ENCODE measurements around the gene DDB1. TPM values are rescaled to one million over a fixed set of nuclear protein-coding genes. Genes with fewer than 3 reads are reported as not detected.

Gene DDB1
- total and polyA plus RNA-seq, 2 of the 4 experiments (the other 2 are of a cell fraction) = 221 to 412 TPM

DNA sequence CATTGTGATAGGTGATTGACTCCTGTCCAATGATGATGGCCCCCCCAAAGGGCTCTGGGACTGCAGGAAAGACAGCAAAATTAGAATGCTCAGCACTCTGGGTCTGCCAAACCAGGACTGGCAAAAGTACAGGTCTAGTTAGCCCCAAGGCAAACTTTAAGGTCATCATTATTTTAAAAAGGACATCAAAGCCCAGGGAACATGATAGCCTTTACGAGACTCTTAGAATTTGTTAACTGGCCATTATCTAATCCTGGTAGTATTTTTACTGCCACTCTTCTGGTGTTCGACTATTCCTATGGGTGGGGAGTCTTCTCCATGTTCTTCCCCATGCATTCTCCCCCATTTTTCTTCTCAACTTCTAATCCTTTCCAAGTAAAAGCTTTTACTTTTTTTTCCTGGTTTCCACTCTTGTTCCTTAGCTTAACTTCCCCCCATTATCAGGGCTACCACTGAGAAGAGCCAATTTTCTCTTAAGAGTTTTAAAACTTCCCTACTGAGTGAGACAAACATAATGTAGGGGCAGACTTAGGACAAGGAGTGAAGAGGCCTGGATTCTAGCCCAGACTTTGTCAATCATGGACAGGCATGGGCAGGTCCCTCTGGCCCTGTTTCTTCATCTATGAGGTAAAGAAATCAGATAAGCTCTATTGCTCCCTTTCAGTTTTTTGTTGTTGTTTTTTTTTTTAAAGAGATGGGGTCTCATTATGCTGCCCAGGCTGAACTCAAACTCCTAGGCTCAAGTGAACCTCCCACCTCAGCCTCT, 7.1 kb downstream of the DDB1 start:
- no peak for ATAC-seq (ENCODE audit: low read depth)

More for the DNA sequence above, 7.1 kb downstream of the DDB1 start:
- no TSS peak for BruUV-seq (replicated peaks)
- in situ Hi-C loops (cut with MboI; ENCODE audit: low sequenced_read_pairs) = no loop called here
- Histone ChIP-seq H3K9ac (ENCODE audit: low read depth, low read length) (no peak overlapping the region), H3K23ac (ENCODE audit: low read depth, low read length) (no peak overlapping the region), H3K4me3 (ENCODE audit: insufficient read depth, low read depth, low read length) (no peak overlapping the region), H2AFZ (replicated peaks; ENCODE audit: low read length, poor library complexity) (no peak overlapping the region), H3K79me1 (ENCODE audit: low read depth in 1 of 2, low read length in 2 of 2) (peaks cover 38 to 54% of the 10 kb centered on the region in 2 experiments), H2AK9ac (replicated peaks; ENCODE audit: low read depth, low read length, poor library complexity) (no peak overlapping the region), H3K9me3 (ENCODE audit: control insufficient read depth, insufficient read depth, low read length) (no peaks in the 10 kb centered on the region), H3K36me3 (ENCODE audit: control insufficient read depth, insufficient read depth, low read length) (peaks cover 62% of the 10 kb centered on the region), H4K8ac (ENCODE audit: low read depth in 2 of 2, low read length in 2 of 2) (no peak overlapping the region), H3K27ac (ENCODE audit: insufficient read depth, low read length) (no peak overlapping the region), H3K27me3 (ENCODE audit: control insufficient read depth, insufficient read depth, low read length) (no peaks in the 10 kb centered on the region), H3K14ac (replicated peaks; ENCODE audit: low read depth, low read length) (no peak overlapping the region), H2AK5ac (ENCODE audit: low read depth, low read length) (no peak overlapping the region), H3K4ac (ENCODE audit: low read depth, low read length) (no peak overlapping the region), H4K91ac (ENCODE audit: insufficient read depth, low read depth, low read length) (no peak overlapping the region), H3K9me1 (ENCODE audit: insufficient read depth, low read length) (no peaks in the 10 kb centered on the region; the same call in 1 of the 2 replicates), H3K4me1 (ENCODE audit: control insufficient read depth, insufficient read depth, low read length) (peaks cover 4% of the 10 kb centered on the region), H2BK20ac (ENCODE audit: low read depth, low read length) (no peak overlapping the region), H2BK5ac (ENCODE audit: low read depth, low read length, poor library complexity, severe bottlenecking) (no peak overlapping the region), H2BK15ac (ENCODE audit: low read depth, low read length) (no peak overlapping the region), H2BK120ac (ENCODE audit: low read depth, low read length) (no peak overlapping the region), H3K56ac (ENCODE audit: extremely low read depth, insufficient read depth, low read length) (no peak overlapping the region), H4K5ac (ENCODE audit: low read depth, low read length) (no peak overlapping the region), H3K18ac (ENCODE audit: low read depth, low read length) (no peak overlapping the region), H3K4me2 (ENCODE audit: low read depth, low read length) (no peak overlapping the region), H4K20me1 (ENCODE audit: insufficient read depth, low read length) (peaks cover 34% of the 10 kb centered on the region; the same call in 1 of the 2 replicates)
- intact Hi-C loops (cut with micrococcal nuclease) = no loop called here
- POLR2A ChIA-PET (ENCODE audit: unreplicated experiment) = no interaction called here
- WGBS, 2 experiments (ENCODE audit: extremely low coverage in 2 of 2, insufficient read length in 1 of 2) = no CpG with 5 or more reads among the region's 2 CpGs
- TF ChIP-seq, protein P1, sequence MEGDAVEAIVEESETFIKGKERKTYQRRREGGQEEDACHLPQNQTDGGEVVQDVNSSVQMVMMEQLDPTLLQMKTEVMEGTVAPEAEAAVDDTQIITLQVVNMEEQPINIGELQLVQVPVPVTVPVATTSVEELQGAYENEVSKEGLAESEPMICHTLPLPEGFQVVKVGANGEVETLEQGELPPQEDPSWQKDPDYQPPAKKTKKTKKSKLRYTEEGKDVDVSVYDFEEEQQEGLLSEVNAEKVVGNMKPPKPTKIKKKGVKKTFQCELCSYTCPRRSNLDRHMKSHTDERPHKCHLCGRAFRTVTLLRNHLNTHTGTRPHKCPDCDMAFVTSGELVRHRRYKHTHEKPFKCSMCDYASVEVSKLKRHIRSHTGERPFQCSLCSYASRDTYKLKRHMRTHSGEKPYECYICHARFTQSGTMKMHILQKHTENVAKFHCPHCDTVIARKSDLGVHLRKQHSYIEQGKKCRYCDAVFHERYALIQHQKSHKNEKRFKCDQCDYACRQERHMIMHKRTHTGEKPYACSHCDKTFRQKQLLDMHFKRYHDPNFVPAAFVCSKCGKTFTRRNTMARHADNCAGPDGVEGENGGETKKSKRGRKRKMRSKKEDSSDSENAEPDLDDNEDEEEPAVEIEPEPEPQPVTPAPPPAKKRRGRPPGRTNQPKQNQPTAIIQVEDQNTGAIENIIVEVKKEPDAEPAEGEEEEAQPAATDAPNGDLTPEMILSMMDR (conservative IDR thresholded peaks at IDR 0.05; ENCODE audit: low read depth, low read length) = no peak
- TF ChIP-seq, protein P2, sequence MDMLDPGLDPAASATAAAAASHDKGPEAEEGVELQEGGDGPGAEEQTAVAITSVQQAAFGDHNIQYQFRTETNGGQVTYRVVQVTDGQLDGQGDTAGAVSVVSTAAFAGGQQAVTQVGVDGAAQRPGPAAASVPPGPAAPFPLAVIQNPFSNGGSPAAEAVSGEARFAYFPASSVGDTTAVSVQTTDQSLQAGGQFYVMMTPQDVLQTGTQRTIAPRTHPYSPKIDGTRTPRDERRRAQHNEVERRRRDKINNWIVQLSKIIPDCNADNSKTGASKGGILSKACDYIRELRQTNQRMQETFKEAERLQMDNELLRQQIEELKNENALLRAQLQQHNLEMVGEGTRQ (IDR thresholded peaks at IDR 0.05; ENCODE audit: low read depth, low read length) = no peak
- TF ChIP-seq NFE2L2 (IDR thresholded peaks at IDR 0.05; ENCODE audit: low read depth, low read length) = no peak
- no peak for DNase-seq
- CTCF ChIA-PET = interaction anchor here (0.6 to 1.5 kb wide), 2 partner anchors 10 to 71 kb away, joined by 3 read pairs; no protein-coding TSS in a partner anchor
- dilution Hi-C loops (cut with HindIII; ENCODE audit: low sequenced_read_pairs, unreplicated experiment) = no loop called here
